22Rv1 (cell line): ENCODE measurements around the gene VSIR.

Experiments
- CTCF ChIP-seq: fragments of 450-650 bp; IDR thresholded peaks from 2 replicates; pipeline ENCODE4 v1.5.1; 2017; ENCODE audit warnings: mild to moderate bottlenecking
- ZFX ChIP-seq: fragments of 450-650 bp; IDR thresholded peaks from 2 replicates; pipeline ENCODE4 v1.6.1; 2017; ENCODE audit warnings: antibody characterized with exemption, borderline replicate concordance

DNA sequence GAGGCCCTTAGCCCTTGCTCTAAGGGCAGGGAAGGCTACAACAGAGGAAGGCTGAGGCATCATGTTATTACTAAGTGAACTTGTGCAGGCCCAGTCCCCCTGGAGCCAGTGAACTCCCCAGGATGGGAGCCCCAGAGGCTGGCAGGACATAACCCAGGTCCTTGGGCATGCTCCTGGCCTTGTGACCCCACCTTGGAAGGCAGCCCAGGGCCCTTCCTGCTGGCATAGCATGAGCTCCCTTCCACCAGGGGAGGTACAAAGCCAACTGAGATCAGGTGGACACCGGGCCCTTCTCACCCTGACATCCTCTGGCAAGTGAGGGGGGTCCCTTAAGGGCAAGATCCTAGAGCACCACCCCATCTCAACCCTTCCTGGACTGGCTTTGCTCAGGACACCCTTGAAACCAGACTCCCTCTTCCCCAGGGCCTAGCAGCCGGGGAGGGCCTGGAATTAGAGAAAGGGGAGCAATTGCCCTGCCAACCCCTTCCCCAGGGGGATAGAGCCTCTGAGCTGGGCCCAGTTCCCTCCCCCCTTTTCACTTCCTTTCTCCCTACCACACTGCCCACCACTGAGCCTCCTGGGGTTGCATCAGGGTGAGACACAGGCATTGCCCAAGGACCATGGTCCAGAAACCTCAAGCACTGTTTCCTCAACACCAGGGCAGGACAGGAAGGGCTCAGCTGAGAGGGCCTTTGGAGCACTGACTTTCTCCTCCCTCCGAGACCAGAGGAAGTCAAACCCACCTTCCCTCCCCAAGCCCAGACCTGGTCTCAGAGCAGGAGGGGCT, 1.8 kb upstream of the VSIR start:
- TF ChIP-seq CTCF = no peak
- TF ChIP-seq ZFX = no peak
